DOHH2 (cell line): Measurements from ENCODE around the gene BSN.

Experiments
- H3F3A ChIP-seq: fragments of 200-600 bp; sonication (generic), shearing (Covaris generic); 2 replicates; pipeline ENCODE4 v1.6.0; 2016; ENCODE audit warnings: antibody characterized with exemption, mild to moderate bottlenecking; ENCODE audit not compliant: control insufficient read depth, insufficient read depth
- H3K27ac ChIP-seq: fragments of 200-600 bp; sonication (generic); 2 replicates; pipeline ENCODE4 v1.5.1; 2014; ENCODE audit warnings: low read depth, mild to moderate bottlenecking, low read length, moderate library complexity
- H3K27me3 ChIP-seq: fragments of 200-600 bp; sonication (generic); 2 replicates; pipeline ENCODE4 v1.6.1; 2014; ENCODE audit warnings: mild to moderate bottlenecking, low read length, mixed read lengths; ENCODE audit not compliant: control insufficient read depth
- H3K36me3 ChIP-seq: fragments of 200-600 bp; sonication (generic); 2 replicates; pipeline ENCODE4 v1.6.1; 2014; ENCODE audit warnings: mild to moderate bottlenecking, low read length, moderate library complexity, mixed read lengths; ENCODE audit not compliant: control insufficient read depth
- H3K4me1 ChIP-seq: fragments of 200-600 bp; sonication (generic); 2 replicates; pipeline ENCODE4 v1.6.1; 2014; ENCODE audit warnings: mild to moderate bottlenecking, low read length, mixed read lengths; ENCODE audit not compliant: control insufficient read depth
- H3K4me2 ChIP-seq: fragments of 200-600 bp; sonication (generic); 2 replicates; pipeline ENCODE4 v1.6.0; 2014; ENCODE audit warnings: mild to moderate bottlenecking, low read length, moderate library complexity
- H3K4me3 ChIP-seq: fragments of 200-600 bp; sonication (generic); 2 replicates; pipeline ENCODE4 v1.5.1; 2014; ENCODE audit warnings: mild to moderate bottlenecking, low read length, mixed read lengths
- H3K79me2 ChIP-seq: fragments of 200-600 bp; sonication (generic); 2 replicates; pipeline ENCODE4 v1.6.1; 2014; ENCODE audit warnings: mild to moderate bottlenecking, low read length, mixed read lengths; ENCODE audit not compliant: control insufficient read depth
- H3K9me2 ChIP-seq: fragments of 200-600 bp; sonication (generic); replicated peaks from 2 replicates; pipeline ENCODE4 v1.6.1; 2014; ENCODE audit warnings: mild to moderate bottlenecking, low read length, mixed read lengths; ENCODE audit not compliant: control insufficient read depth
- H3K9me3 ChIP-seq: fragments of 200-600 bp; sonication (generic); 2 replicates; pipeline ENCODE4 v1.6.1; 2014; ENCODE audit warnings: antibody characterized with exemption, low read length, mixed read lengths; ENCODE audit not compliant: control insufficient read depth, insufficient read depth
- H4K20me1 ChIP-seq: fragments of 200-600 bp; sonication (generic); 2 replicates; pipeline ENCODE4 v1.6.0; 2014; ENCODE audit warnings: low read depth, mild to moderate bottlenecking, antibody characterized with exemption, low read length, moderate library complexity; ENCODE audit not compliant: control insufficient read depth, insufficient read depth
- CTCF ChIP-seq: fragments of 200-600 bp; sonication (generic); IDR thresholded peaks from one replicate; pipeline ENCODE4 v1.5.1; 2014; ENCODE audit warnings: antibody characterized with exemption, mild to moderate bottlenecking, low read depth, low read length; ENCODE audit not compliant: poor library complexity, severe bottlenecking
- EZH2phosphoT487 ChIP-seq: fragments of 200-600 bp; sonication (generic); IDR thresholded peaks from 2 replicates; pipeline ENCODE4 v1.6.1; 2017; ENCODE audit warnings: borderline replicate concordance, mild to moderate bottlenecking, antibody characterized with exemption, low read length, moderate library complexity, mixed read lengths

BSN gene

GRCh38 chr3:49650637-49651036, 96.4 kb downstream of the BSN start:
- H3K4me1 ChIP-seq = peaks cover 5% of the 10 kb centered on the region; the same call in 1 of the 2 replicates
- no peak overlapping the region for H3K4me2 ChIP-seq
- no peak overlapping the region for H3K27ac ChIP-seq
- H3K79me2 ChIP-seq = no peaks in the 10 kb centered on the region
- no peak overlapping the region for H3K4me3 ChIP-seq
- H3F3A ChIP-seq = no peaks in the 10 kb centered on the region
- no peaks in the 10 kb centered on the region for H4K20me1 ChIP-seq
- H3K36me3 ChIP-seq = no peaks in the 10 kb centered on the region
- 0 out of 2 replicates have a peak, but pooled peaks cover 2% of the 10 kb centered on the region for H3K27me3 ChIP-seq
- TF ChIP-seq CTCF (no peak), EZH2phosphoT487 (no peak)
- H3K9me3 ChIP-seq = no peaks in the 10 kb centered on the region
- no peaks in the 10 kb centered on the region for H3K9me2 ChIP-seq

- H3K9me2 ChIP-seq = no peaks in the 10 kb centered on the region
- peaks cover 18% of the 10 kb centered on the region for H3K4me1 ChIP-seq
- no peak overlapping the region for H3K27ac ChIP-seq
- no peaks in the 10 kb centered on the region for H3K79me2 ChIP-seq
- H3K27me3 ChIP-seq = no peaks in the 10 kb centered on the region
- no peaks in the 10 kb centered on the region for H3F3A ChIP-seq
- no peaks in the 10 kb centered on the region for H3K9me3 ChIP-seq
- H3K4me2 ChIP-seq = no peak overlapping the region
- TF ChIP-seq EZH2phosphoT487 = no peak
- no peak for TF ChIP-seq CTCF
- no peaks in the 10 kb centered on the region for H4K20me1 ChIP-seq
- no peaks in the 10 kb centered on the region for H3K36me3 ChIP-seq
- no peak overlapping the region for H3K4me3 ChIP-seq
Observed at GRCh38 chr3:49652218-49652902, 98.1 kb downstream of the BSN start.

GRCh38 chr3:49652903-49653415, 98.7 kb downstream of the BSN start:
- Histone ChIP-seq H3K4me3 (no peak overlapping the region), H3K27ac (no peak overlapping the region), H4K20me1 (no peaks in the 10 kb centered on the region), H3K4me2 (no peak overlapping the region), H3K36me3 (no peaks in the 10 kb centered on the region), H3F3A (no peaks in the 10 kb centered on the region), H3K9me2 (no peaks in the 10 kb centered on the region), H3K4me1 (peaks cover 14% of the 10 kb centered on the region), H3K79me2 (no peaks in the 10 kb centered on the region), H3K27me3 (no peaks in the 10 kb centered on the region), H3K9me3 (no peaks in the 10 kb centered on the region)
- no peak for TF ChIP-seq CTCF
